Glomerular visceral epithelial cell (primary cell): ENCODE results near the gene GPR153.
A peak's percentile ranks its signal among the peaks of the same experiment; 100 is the strongest.

Experiments
- DNase-seq: peaks from one replicate; pipeline ENCODE4 v3.0.0-alpha.2; 2016; ENCODE audit errors: extremely low spot score

The GPR153 gene

GRCh38 chr1:6269720-6270400 is 9.0 kb upstream of the GPR153 start:
- DNase-seq: no peak

- no peak for DNase-seq
These were observed 8.4 kb upstream of the GPR153 start for GRCh38 chr1:6269296-6269695.

GRCh38 chr1:6268415-6268814 is 7.5 kb upstream of the GPR153 start:
- no peak for DNase-seq

GRCh38 chr1:6267686-6268322 is 6.9 kb upstream of the GPR153 start:
- DNase-seq: no peak

GRCh38 chr1:6266641-6267040 is 5.7 kb upstream of the GPR153 start:
- DNase-seq: no peak

- DNase-seq: no peak
These were observed 4.3 kb upstream of the GPR153 start for GRCh38 chr1:6265151-6265550.

- no peak for DNase-seq
These were observed 2.8 kb upstream of the GPR153 start for GRCh38 chr1:6263716-6264115.

- no peak for DNase-seq
These were observed 1.9 kb upstream of the GPR153 start for GRCh38 chr1:6262555-6263420.

GRCh38 chr1:6261615-6261995 is 707 bp upstream of the GPR153 start:
- no peak for DNase-seq

- DNase-seq: no peak
These were observed 414 bp downstream of the GPR153 start for GRCh38 chr1:6260433-6260934.

- DNase-seq: peak; percentile 73
These were observed 1.2 kb downstream of the GPR153 start for GRCh38 chr1:6259491-6260362.

- DNase-seq: no peak
These were observed 2.2 kb downstream of the GPR153 start for GRCh38 chr1:6258675-6259074.

GRCh38 chr1:6257541-6258069 is 3.3 kb downstream of the GPR153 start:
- no peak for DNase-seq

GRCh38 chr1:6256645-6257044 is 4.3 kb downstream of the GPR153 start:
- DNase-seq: no peak

GRCh38 chr1:6254691-6255090 is 6.2 kb downstream of the GPR153 start:
- no peak for DNase-seq

- DNase-seq: no peak
These were observed 7.5 kb downstream of the GPR153 start for GRCh38 chr1:6253380-6253779.

GRCh38 chr1:6252374-6252710 is 8.6 kb downstream of the GPR153 start:
- no peak for DNase-seq

GRCh38 chr1:6251681-6252373 is 9.1 kb downstream of the GPR153 start:
- no peak for DNase-seq

- no peak for DNase-seq
These were observed 9.7 kb downstream of the GPR153 start for GRCh38 chr1:6251233-6251632.

GRCh38 chr1:6249739-6250689 is 10.9 kb downstream of the GPR153 start:
- no peak for DNase-seq
